MM.1S (cell line): ENCODE measurements around the gene SECTM1.

Experiments used
- DNase-seq: peaks from one replicate; pipeline ENCODE4 v3.0.0-alpha.2; 2015
- H2AFZ ChIP-seq: fragments of 300-600 bp; sonication (generic); 2 replicates; pipeline ENCODE4 v1.6.0; 2016; ENCODE audit warnings: antibody characterized with exemption, low read length
- H3F3A ChIP-seq: fragments of 300-600 bp; sonication (generic); 2 replicates; pipeline ENCODE4 v1.6.1; 2016; ENCODE audit warnings: mild to moderate bottlenecking, antibody characterized with exemption, low read length, moderate library complexity, mixed read lengths; ENCODE audit not compliant: insufficient read depth
- H3K27ac ChIP-seq: fragments of 300-600 bp; sonication (generic); 2 replicates; pipeline ENCODE4 v1.5.1; 2016; ENCODE audit warnings: mild to moderate bottlenecking, low read length
- H3K27me3 ChIP-seq: fragments of 300-600 bp; sonication (generic); replicated peaks from 2 replicates; pipeline ENCODE4 v1.6.0; 2016; ENCODE audit warnings: low read length; ENCODE audit not compliant: insufficient read depth
- H3K36me3 ChIP-seq: fragments of 300-600 bp; sonication (generic); replicated peaks from 2 replicates; pipeline ENCODE4 v1.6.1; 2016; ENCODE audit warnings: mild to moderate bottlenecking, low read length, mixed read lengths; ENCODE audit not compliant: insufficient read depth
- H3K4me1 ChIP-seq: fragments of 300-600 bp; sonication (generic); 2 replicates; pipeline ENCODE4 v1.6.1; 2016; ENCODE audit warnings: low read length, mixed read lengths
- H3K4me2 ChIP-seq: fragments of 300-600 bp; sonication (generic); 2 replicates; pipeline ENCODE4 v1.6.0; 2016; ENCODE audit warnings: low read depth, low read length
- H3K4me3 ChIP-seq: fragments of 300-600 bp; sonication (generic); 2 replicates; pipeline ENCODE4 v1.5.1; 2016; ENCODE audit warnings: low read length, mixed read lengths
- H3K79me2 ChIP-seq: fragments of 300-600 bp; sonication (generic); 2 replicates; pipeline ENCODE4 v1.6.1; 2016; ENCODE audit warnings: mixed run types, low read length, mixed read lengths
- H3K9ac ChIP-seq: fragments of 300-600 bp; sonication (generic); 2 replicates; pipeline ENCODE4 v1.6.1; 2016; ENCODE audit warnings: low read length, mixed read lengths
- H3K9me2 ChIP-seq: fragments of 300-600 bp; sonication (generic); replicated peaks from 2 replicates; pipeline ENCODE4 v1.6.1; 2016; ENCODE audit warnings: mild to moderate bottlenecking, low read length, mixed read lengths; ENCODE audit not compliant: insufficient read depth
- H3K9me3 ChIP-seq: fragments of 300-600 bp; sonication (generic); replicated peaks from 2 replicates; pipeline ENCODE4 v1.6.1; 2016; ENCODE audit warnings: mild to moderate bottlenecking, low read length, mixed read lengths; ENCODE audit not compliant: insufficient read depth
- H4K20me1 ChIP-seq: fragments of 300-600 bp; sonication (generic); 2 replicates; pipeline ENCODE4 v1.6.1; 2016; ENCODE audit warnings: mild to moderate bottlenecking, low read length, moderate library complexity, mixed read lengths; ENCODE audit not compliant: insufficient read depth
- CTCF ChIP-seq: fragments of 300-600 bp; sonication (generic); IDR thresholded peaks from 2 replicates; pipeline ENCODE4 v1.5.1; 2016; ENCODE audit warnings: antibody characterized with exemption, low read length, mixed read lengths
- EZH2 ChIP-seq: fragments of 300-600 bp; sonication (generic); optimal IDR thresholded peaks from 2 replicates; pipeline ENCODE3; 2017; ENCODE audit warnings: low read depth, mild to moderate bottlenecking, antibody characterized with exemption, low read length, mixed read lengths
- EZH2phosphoT487 ChIP-seq: fragments of 300-600 bp; sonication (generic); IDR thresholded peaks from 2 replicates; pipeline ENCODE4 v1.6.1; 2018; ENCODE audit warnings: antibody characterized with exemption, low read length

Gene SECTM1

GRCh38 chr17:82301916-82302567, 31.5 kb downstream of the SECTM1 start:
- no peak overlapping the region for H3K9ac ChIP-seq
- peaks cover 17% of the 10 kb centered on the region for H3K4me1 ChIP-seq
- H3K27ac ChIP-seq, result no peak overlapping the region
- H3F3A ChIP-seq, result peaks cover 23% of the 10 kb centered on the region
- TF ChIP-seq CTCF (no peak), EZH2 (no peak)
- H3K4me2 ChIP-seq, result no peak overlapping the region
- H3K79me2 ChIP-seq, result no peaks in the 10 kb centered on the region
- H3K4me3 ChIP-seq, result no peak overlapping the region
- no peaks in the 10 kb centered on the region for H4K20me1 ChIP-seq
- no peaks in the 10 kb centered on the region for H3K9me2 ChIP-seq
- H2AFZ ChIP-seq, result no peak overlapping the region
- no peaks in the 10 kb centered on the region for H3K36me3 ChIP-seq
- no peaks in the 10 kb centered on the region for H3K9me3 ChIP-seq
- DNase-seq, result no peak
- H3K27me3 ChIP-seq, result no peaks in the 10 kb centered on the region

GRCh38 chr17:82301300-82301915, 32.2 kb downstream of the SECTM1 start:
- Histone ChIP-seq H3K4me1 (peaks cover 19% of the 10 kb centered on the region), H3K4me2 (no peak overlapping the region), H3K27me3 (no peaks in the 10 kb centered on the region), H3K36me3 (no peaks in the 10 kb centered on the region), H2AFZ (no peak overlapping the region), H3F3A (peaks cover 29% of the 10 kb centered on the region), H3K27ac (no peak overlapping the region), H3K9me3 (no peaks in the 10 kb centered on the region), H3K4me3 (no peak overlapping the region), H3K9ac (no peak overlapping the region), H4K20me1 (no peaks in the 10 kb centered on the region), H3K79me2 (no peaks in the 10 kb centered on the region), H3K9me2 (no peaks in the 10 kb centered on the region)
- DNase-seq, result no peak
- no peak for TF ChIP-seq CTCF
- no peak for TF ChIP-seq EZH2phosphoT487
- no peak for TF ChIP-seq EZH2

GRCh38 chr17:82300707-82301270, 32.8 kb downstream of the SECTM1 start:
- no peaks in the 10 kb centered on the region for H4K20me1 ChIP-seq
- no peak overlapping the region for H3K4me3 ChIP-seq
- H3F3A ChIP-seq, result peaks cover 33% of the 10 kb centered on the region
- no peak overlapping the region for H3K27ac ChIP-seq
- H3K9ac ChIP-seq, result no peak overlapping the region
- H3K9me2 ChIP-seq, result no peaks in the 10 kb centered on the region
- no peaks in the 10 kb centered on the region for H3K79me2 ChIP-seq
- peak; percentile 60 for DNase-seq
- H2AFZ ChIP-seq, result no peak overlapping the region; the same call in 1 of the 2 replicates
- TF ChIP-seq CTCF, result peak; percentile 87
- no peak for TF ChIP-seq EZH2phosphoT487
- no peak for TF ChIP-seq EZH2
- peaks cover 23% of the 10 kb centered on the region for H3K4me1 ChIP-seq
- no peaks in the 10 kb centered on the region for H3K36me3 ChIP-seq
- H3K27me3 ChIP-seq, result no peaks in the 10 kb centered on the region
- H3K4me2 ChIP-seq, result no peak overlapping the region
- H3K9me3 ChIP-seq, result no peaks in the 10 kb centered on the region
